Heart left ventricle (tissue), 16 donors: ENCODE results near the gene DNAJB12. TPM values are rescaled to one million over a fixed set of nuclear protein-coding genes. Genes with fewer than 3 reads are reported as not detected.

Experiments
- ATAC-seq, 4 donors: fragments of 200-7000 bp; cut with Tn5 transposase; one replicate each; pipeline ENCODE4 v1.9.1; 2020 to 2022; ENCODE audit warnings: moderate library complexity in 4 of 4, mild to moderate bottlenecking in 3 of 4, moderate number of reproducible peaks in 1 of 4
- DNase-seq, 5 donors: peaks; one replicate each; pipeline ENCODE4 v3.0.0-alpha.2; 2020
- H3K27ac ChIP-seq, 12 donors: fragments of 200-600 bp; sonication (generic) in 4 of 12; one replicate each; pipeline versions ENCODE4 v1.5.0 to v1.8.0; 2016 to 2022; ENCODE audit warnings: mild to moderate bottlenecking in 2 of 12
- H3K27me3 ChIP-seq, 9 donors: fragments of 200-600 bp; sonication (generic) in 2 of 9; one replicate each; pipeline versions ENCODE4 v1.5.1 to v1.8.0; 2016 to 2022; ENCODE audit warnings: mild to moderate bottlenecking in 3 of 9
- H3K36me3 ChIP-seq, 9 donors: fragments of 200-600 bp; sonication (generic) in 2 of 9; one replicate each; pipeline versions ENCODE4 v1.5.0 to v1.8.0; 2018 to 2022; ENCODE audit warnings: mild to moderate bottlenecking in 2 of 9
- H3K4me1 ChIP-seq, 12 donors: fragments of 200-600 bp; sonication (generic) in 4 of 12; one replicate each; pipeline versions ENCODE4 v1.5.0 to v1.8.0; 2016 to 2022; ENCODE audit warnings: mild to moderate bottlenecking in 3 of 12
- H3K4me3 ChIP-seq, 12 donors: fragments of 200-600 bp; sonication (generic) in 4 of 12; one replicate each; pipeline versions ENCODE4 v1.5.0 to v1.8.0; 2017 to 2022; ENCODE audit warnings: mild to moderate bottlenecking in 9 of 12, moderate library complexity in 4 of 12
- H3K9me3 ChIP-seq, 12 donors: fragments of 200-600 bp; sonication (generic) in 4 of 12; one replicate each; pipeline versions ENCODE4 v1.5.0 to v1.8.0; 2016 to 2022; ENCODE audit warnings: mild to moderate bottlenecking in 1 of 12
- POLR2A ChIP-seq, 2 donors: fragments of 450-650 bp; IDR thresholded peaks; one replicate each; pipeline ENCODE4 v1.6.1; 2017; ENCODE audit warnings: antibody characterized with exemption in 2 of 2, mild to moderate bottlenecking in 2 of 2, moderate library complexity in 2 of 2
- WGBS, 4 donors: extraction: QIAGEN DNeasy Blood & Tissue Kit in 2 of 4; methylation state at CpG; one replicate each; pipeline versions ENCODE4 v1.1.5 to v1.1.7; 2013 to 2018; 5-methylcytosine and 5-hydroxymethylcytosine counted together
- intact Hi-C, 10 donors: fragments of 100-400 bp; cut with DNase I; formaldehyde crosslinking; loops; one replicate each; pipeline versions ENCODE4 v1.11.1 to v1.14.2; 2022
- polyA plus RNA-seq, 2 donors: library from polyadenylated mRNA; stranded (reverse); fragments of 200-250 nt; gene quantifications; one replicate each; pipeline ENCODE4 v1.2.3, GENCODE V29; 2013
- total RNA-seq, 9 donors: library from RNA; depleted of rRNA in 2 of 9; stranded (reverse); fragments of >200 nt in 2 of 9; fragmentation: NEBNext Ultra II Directional in 3 of 9; extraction: Animal tissue kit (Norgen Biotek cat#: 25700) in 3 of 9; gene quantifications; one replicate each; pipeline versions ENCODE4 v1.1.0 to v1.2.4, GENCODE V29; 2016 to 2023
- TF ChIP-seq, protein P1 (sequence below), 12 donors: fragments of 200-600 bp; sonication (generic) in 4 of 12; IDR thresholded peaks; one replicate each; pipeline versions ENCODE4 v1.5.0 to v1.8.0; 2018 to 2022; ENCODE audit warnings: antibody characterized with exemption in 12 of 12, mild to moderate bottlenecking in 5 of 12
- donor health status: ischemic (EF 13 %, LVEDD 7.1; RV severe dilation, severe dysfunction).
- donor health status: healthy with polysubstance abuse.
- donor health status: DM: no; HTN: yes; CAD: no.
- donor health status: DM: no; HTN: no; CAD: no.
- donor health status: ischemic (EF 25% LVEDD 6.9; RV normal size, moderate dysfunction).
- donor health status: ischemic (EF 25% LVEDD 5.7; RV mildly dilated, moderate dysfunction).
- donor health status: healthy.
- donor health status: DM: yes; HTN: yes; CAD: no.
- donor health status: ischemic (EF 35%, LVEDD 5.7; RV mildly dilated, moderate dysfunction).
- donor health status: nonischemic (EF 11% LVEDD 7.7; RV severe dilation, severe dysfunction).
- donor health status: DM: yes; HTN: yes; CAD: no.
- donor health status: PGD.
- donor health status: ischemic (EF 29% LVEDD 5.4; RV normal size, mild dysfunction).
- donor health status: nonischemic (EF 23%, LVEDD 6.1; RV moderate dilation, normal function).

DNAJB12 gene
- total and polyA plus RNA-seq, 11 donors, result 21.1 to 42.5 (median 29.1) TPM

DNA sequence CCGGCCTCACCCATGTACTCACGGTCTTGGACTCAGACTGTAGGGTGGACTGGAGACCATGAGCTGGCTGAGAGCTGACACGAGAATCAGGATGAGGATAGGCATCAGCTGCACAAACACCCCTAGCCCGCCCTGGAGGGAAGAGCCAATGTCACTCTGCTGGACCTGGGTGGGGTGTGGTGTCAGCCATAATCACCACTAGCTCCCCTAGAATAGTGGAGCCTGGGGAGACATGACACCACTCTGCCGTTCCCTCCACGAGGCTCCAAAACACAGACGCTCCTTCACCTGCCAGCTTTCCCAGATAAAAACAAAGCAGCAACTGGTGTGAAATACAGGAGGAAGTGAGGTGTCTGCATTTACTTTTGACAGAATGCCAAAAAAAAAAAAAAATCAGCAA, 16.5 kb downstream of the DNAJB12 start:
- H3K4me1 ChIP-seq, result peaks cover 8 to 52% (median 44%) of the 10 kb centered on the region in 12 donors
- no peaks in the 10 kb centered on the region for H3K27me3 ChIP-seq
- DNase-seq, result no peak
- peaks cover 0 to 82% (median 65%) of the 10 kb centered on the region in 9 donors for H3K36me3 ChIP-seq
- H3K4me3 ChIP-seq, result no peak overlapping the region
- no peaks in the 10 kb centered on the region for H3K9me3 ChIP-seq
- intact Hi-C loops, result loop anchor here in 9 of 10 donors (5.0 to 10.0 kb wide), 13 partner anchors 66 to 443 kb away; partner anchors contain the start of genes CHST3 (in 1 of the 9) and DDIT4 (in 1 of the 9)
- H3K27ac ChIP-seq, result no peak overlapping the region
- TF ChIP-seq, protein P1, sequence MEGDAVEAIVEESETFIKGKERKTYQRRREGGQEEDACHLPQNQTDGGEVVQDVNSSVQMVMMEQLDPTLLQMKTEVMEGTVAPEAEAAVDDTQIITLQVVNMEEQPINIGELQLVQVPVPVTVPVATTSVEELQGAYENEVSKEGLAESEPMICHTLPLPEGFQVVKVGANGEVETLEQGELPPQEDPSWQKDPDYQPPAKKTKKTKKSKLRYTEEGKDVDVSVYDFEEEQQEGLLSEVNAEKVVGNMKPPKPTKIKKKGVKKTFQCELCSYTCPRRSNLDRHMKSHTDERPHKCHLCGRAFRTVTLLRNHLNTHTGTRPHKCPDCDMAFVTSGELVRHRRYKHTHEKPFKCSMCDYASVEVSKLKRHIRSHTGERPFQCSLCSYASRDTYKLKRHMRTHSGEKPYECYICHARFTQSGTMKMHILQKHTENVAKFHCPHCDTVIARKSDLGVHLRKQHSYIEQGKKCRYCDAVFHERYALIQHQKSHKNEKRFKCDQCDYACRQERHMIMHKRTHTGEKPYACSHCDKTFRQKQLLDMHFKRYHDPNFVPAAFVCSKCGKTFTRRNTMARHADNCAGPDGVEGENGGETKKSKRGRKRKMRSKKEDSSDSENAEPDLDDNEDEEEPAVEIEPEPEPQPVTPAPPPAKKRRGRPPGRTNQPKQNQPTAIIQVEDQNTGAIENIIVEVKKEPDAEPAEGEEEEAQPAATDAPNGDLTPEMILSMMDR (IDR thresholded peaks at IDR 0.05), result no peak
- TF ChIP-seq POLR2A (IDR thresholded peaks at IDR 0.05), result no peak
- ATAC-seq, result no peak
- 87 to 90% (median 90%) methylated on average over 7 of the region's 7 CpGs for WGBS, 4 donors

DNA sequence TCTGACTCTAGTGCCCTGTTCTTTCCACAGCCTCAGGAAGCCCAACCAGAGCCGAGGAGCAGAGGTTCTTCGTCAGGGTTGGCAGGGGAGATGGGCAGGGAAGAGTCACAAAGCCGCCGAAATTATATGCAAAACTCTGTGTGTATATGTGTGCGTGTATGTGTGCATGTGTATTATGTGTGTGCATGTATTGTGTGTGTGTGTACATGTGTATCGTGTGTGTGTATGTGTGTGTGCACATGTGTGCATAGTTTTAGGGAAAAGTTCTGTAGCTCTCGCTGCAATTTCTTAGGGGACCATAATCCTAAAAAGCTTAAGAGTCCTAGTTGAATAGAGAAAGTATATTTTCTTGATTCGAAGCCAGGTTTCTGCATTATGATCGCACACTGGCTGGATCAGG, 17.0 kb downstream of the DNAJB12 start:
- 86 to 92% (median 88%) methylated on average over 9 of the region's 9 CpGs for WGBS, 4 donors
- Histone ChIP-seq H3K27ac (peak overlapping the region in 3 of 12 donors; percentile 82 to 94 (median 94)), H3K27me3 (no peaks in the 10 kb centered on the region)

DNA sequence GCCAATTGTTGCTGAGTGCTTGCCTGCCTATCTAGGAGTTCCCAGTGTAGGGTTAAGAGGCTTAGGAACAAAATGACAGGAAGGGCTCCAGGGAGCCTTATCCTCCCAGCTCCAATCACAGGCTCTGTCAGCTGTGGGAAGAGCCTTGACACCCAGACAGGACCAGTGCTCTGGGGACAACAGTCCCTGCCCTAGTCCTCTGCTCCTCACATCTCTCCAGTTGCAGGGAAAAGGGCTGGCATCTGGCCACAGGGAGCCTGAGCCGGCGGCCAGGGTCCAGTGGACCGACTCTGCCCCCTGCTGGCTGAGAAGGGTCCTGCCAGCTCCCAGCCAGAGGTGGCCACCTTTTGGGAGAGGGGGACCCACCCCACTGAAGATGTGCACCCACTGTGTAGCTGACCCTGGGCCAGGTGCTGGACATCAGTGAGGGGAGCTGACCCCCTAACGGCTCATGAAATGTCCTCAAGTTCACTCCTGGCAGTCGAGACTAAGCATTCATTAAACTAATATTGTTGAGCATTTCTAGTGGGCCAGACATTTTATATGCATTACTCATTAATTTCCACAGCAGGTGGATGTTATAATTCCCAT, 17.6 kb downstream of the DNAJB12 start:
- WGBS, 4 donors, result 27 to 68% (median 39%) methylated on average over 2 to 5 of the region's 5 CpGs
- TF ChIP-seq, protein P1 (IDR thresholded peaks at IDR 0.05), result peak; percentile 93 to 99 (median 98)
- TF ChIP-seq POLR2A (IDR thresholded peaks at IDR 0.05), result no peak
- Histone ChIP-seq H3K36me3 (peaks cover 0 to 71% (median 54%) of the 10 kb centered on the region in 9 donors), H3K4me3 (no peak overlapping the region), H3K4me1 (peaks cover 8 to 63% (median 53%) of the 10 kb centered on the region in 12 donors), H3K9me3 (no peaks in the 10 kb centered on the region), H3K27ac (peak overlapping the region; percentile 82 to 98 (median 92)), H3K27me3 (no peaks in the 10 kb centered on the region)
- peak; percentile 87 to 94 (median 92) for DNase-seq
- intact Hi-C loops, result loop anchor here (2.0 to 10.0 kb wide), 18 partner anchors 62 to 442 kb away; partner anchors contain the start of genes CHST3 (in 1 of the 10) and DDIT4 (in 1 of the 10)
- ATAC-seq, result peak; percentile 16 to 44 (median 39)

More for the DNA sequence above, 17.0 kb downstream of the DNAJB12 start:
- DNase-seq (no peak), ATAC-seq (no peak)
- H3K36me3 ChIP-seq, result peaks cover 0 to 77% (median 60%) of the 10 kb centered on the region in 9 donors
- TF ChIP-seq, protein P1 (IDR thresholded peaks at IDR 0.05), result no peak
- TF ChIP-seq POLR2A (IDR thresholded peaks at IDR 0.05), result no peak
- no peaks in the 10 kb centered on the region for H3K9me3 ChIP-seq
- no peak overlapping the region for H3K4me3 ChIP-seq
- H3K4me1 ChIP-seq, result peaks cover 8 to 57% (median 47%) of the 10 kb centered on the region in 12 donors
- intact Hi-C loops, result loop anchor here (2.0 to 10.0 kb wide), 18 partner anchors 63 to 443 kb away; partner anchors contain the start of genes CHST3 (in 1 of the 10) and DDIT4 (in 1 of the 10)
